Stomach (tissue), 9 donors: ENCODE measurements around the gene NRSN2. TPM values are rescaled to one million over a fixed set of nuclear protein-coding genes. Genes with fewer than 3 reads are reported as not detected.

Experiments used
- DNase-seq, 2 donors: peaks; one replicate each; pipeline versions ENCODE4 v3.0.0 to v3.0.0-alpha.2; 2013 to 2019
- H3K27ac ChIP-seq, 5 donors: fragments of 200-600 bp in 4 of 5; sonication (generic) in 4 of 5; one replicate each; pipeline ENCODE4 v1.5.1; 2013 to 2019; ENCODE audit warnings: mild to moderate bottlenecking in 1 of 5, moderate library complexity in 1 of 5
- H3K27me3 ChIP-seq, 3 donors: fragments of 200-600 bp; sonication (generic); one replicate each; pipeline ENCODE4 v1.5.1; 2017 to 2019; ENCODE audit warnings: mixed run types in 1 of 3
- H3K36me3 ChIP-seq, 4 donors: fragments of 200-600 bp; sonication (generic); 1 replicate in 3 of 4; 2 replicates in 1 of 4; pipeline ENCODE4 v1.5.1; 2016 to 2019
- H3K4me1 ChIP-seq, 4 donors: fragments of 200-600 bp; sonication (generic); one replicate each; pipeline ENCODE4 v1.5.1; 2016 to 2019
- H3K4me3 ChIP-seq, 4 donors: fragments of 200-600 bp; sonication (generic) in 3 of 4; one replicate each; pipeline ENCODE4 v1.5.1; 2016 to 2019; ENCODE audit warnings: mild to moderate bottlenecking in 1 of 4
- H3K9me3 ChIP-seq, 4 donors: fragments of 200-600 bp; sonication (generic); one replicate each; pipeline ENCODE4 v1.5.1; 2016 to 2019
- CTCF ChIP-seq, 7 experiments: fragments of 450-650 bp in 4 of 7; fragments of 200-600 bp in 3 of 7; sonication (generic) in 3 of 7; IDR thresholded peaks; one replicate each; pipeline ENCODE4 v1.5.1; 2016 to 2019; ENCODE audit warnings: antibody characterized with exemption in 7 of 7, control low read depth in 2 of 7, mild to moderate bottlenecking in 1 of 7
- EP300 ChIP-seq: sonication (generic); formaldehyde crosslinking; IDR thresholded peaks from one replicate; pipeline ENCODE4 v1.6.1; 2017; ENCODE audit warnings: antibody characterized with exemption
- POLR2A ChIP-seq, 4 donors: fragments of 450-650 bp; IDR thresholded peaks; one replicate each; pipeline ENCODE4 v1.6.1; 2016; ENCODE audit warnings: antibody characterized with exemption in 4 of 4, control low read depth in 2 of 4, mild to moderate bottlenecking in 1 of 4, moderate library complexity in 1 of 4
- POLR2AphosphoS5 ChIP-seq, 3 donors: sonication (generic); formaldehyde crosslinking; IDR thresholded peaks; one replicate each; pipeline ENCODE4 v1.6.1; 2016; ENCODE audit warnings: antibody characterized with exemption in 3 of 3
- WGBS, 5 donors: extraction: QIAGEN DNeasy Blood & Tissue Kit in 3 of 5; methylation state at CpG; one replicate each; pipeline versions ENCODE4 v1.1.5 to v1.1.7; 2013 to 2018; 5-methylcytosine and 5-hydroxymethylcytosine counted together
- intact Hi-C: fragments of 100-400 bp; cut with DNase I; formaldehyde crosslinking; loops from one replicate; pipeline ENCODE4 v1.15.1; 2023; ENCODE audit warnings: low total_unique reads
- polyA plus RNA-seq, 3 donors: library from polyadenylated mRNA; stranded (reverse); fragments of 200-250 nt; gene quantifications; one replicate each; pipeline ENCODE4 v1.2.3, GENCODE V29; 2013
- total RNA-seq, 5 donors: library from RNA; depleted of rRNA; stranded (reverse); fragments of >200 nt; gene quantifications; one replicate each; pipeline versions ENCODE4 v1.1.0 to v1.2.3, GENCODE V29; 2014 to 2016
- donor health status: healthy with polysubstance abuse.
- donor health status: Bipolar disorder and iron deficiency.
- donor health status: healthy.

NRSN2 gene
- total and polyA plus RNA-seq, 8 donors, result 0.89 to 36.5 (median 17.7) TPM

GRCh38 chr20:347640-348484, 951 bp downstream of the NRSN2 start:
- 0 to 1% (median 0%) methylated on average over 28 to 61 of the region's 61 CpGs for WGBS, 5 donors
- Histone ChIP-seq H3K9me3 (no peaks in the 10 kb centered on the region), H3K4me3 (peak overlapping the region; percentile 77 to 90 (median 84)), H3K4me1 (peaks cover 16 to 49% (median 36%) of the 10 kb centered on the region in 4 donors), H3K36me3 (peaks cover 0 to 14% (median 9%) of the 10 kb centered on the region in 4 donors), H3K27me3 (no peaks in the 10 kb centered on the region), H3K27ac (peak overlapping the region; percentile 90 to 94 (median 94))
- DNase-seq, result peak; percentile 85 to 98
- TF ChIP-seq POLR2A (IDR thresholded peaks at IDR 0.05), result peak in 1 of 4 donors; percentile 31
- no peak for TF ChIP-seq CTCF (IDR thresholded peaks at IDR 0.05)
- peak; percentile 37 to 58 (median 55) for TF ChIP-seq POLR2AphosphoS5 (IDR thresholded peaks at IDR 0.05)
- intact Hi-C loops, result no loop called here

- Histone ChIP-seq H3K9me3 (no peaks in the 10 kb centered on the region), H3K27ac (peak overlapping the region in 1 of 5 donors; percentile 94), H3K27me3 (no peaks in the 10 kb centered on the region), H3K4me1 (peaks cover 16 to 52% (median 37%) of the 10 kb centered on the region in 4 donors), H3K4me3 (no peak overlapping the region), H3K36me3 (peaks cover 0 to 25% (median 16%) of the 10 kb centered on the region in 4 donors)
- TF ChIP-seq EP300 (no peak), CTCF (IDR thresholded peaks at IDR 0.05) (no peak), POLR2A (IDR thresholded peaks at IDR 0.05) (no peak), POLR2AphosphoS5 (IDR thresholded peaks at IDR 0.05) (no peak)
- peak in 1 of 2 donors; percentile 58 for DNase-seq
- WGBS, 5 donors, result 74 to 89% (median 82%) methylated on average over 12 to 19 of the region's 19 CpGs
- intact Hi-C loops, result no loop called here
Measured at GRCh38 chr20:348972-349841, 2.3 kb downstream of the NRSN2 start.

GRCh38 chr20:353166-353565, 6.3 kb downstream of the NRSN2 start:
- H3K27me3 ChIP-seq, result no peaks in the 10 kb centered on the region
- WGBS, 5 donors, result 85 to 92% (median 86%) methylated on average over 12 to 13 of the region's 13 CpGs
- H3K4me3 ChIP-seq, result no peak overlapping the region
- H3K27ac ChIP-seq, result no peak overlapping the region
- H3K9me3 ChIP-seq, result no peaks in the 10 kb centered on the region
- H3K36me3 ChIP-seq, result peaks cover 0 to 20% (median 15%) of the 10 kb centered on the region in 4 donors
- intact Hi-C loops, result loop anchor here (10.0 kb wide), 1 partner anchor 52 kb away; the partner anchor contains the start of gene RBCK1
- TF ChIP-seq POLR2A (IDR thresholded peaks at IDR 0.05), result no peak
- TF ChIP-seq CTCF (IDR thresholded peaks at IDR 0.05), result no peak
- no peak for TF ChIP-seq EP300
- TF ChIP-seq POLR2AphosphoS5 (IDR thresholded peaks at IDR 0.05), result no peak
- no peak for DNase-seq
- H3K4me1 ChIP-seq, result peaks cover 8 to 29% (median 18%) of the 10 kb centered on the region in 4 donors
